HepG2 (cell line): Measurements from ENCODE around the gene MST1R. TPM values are rescaled to one million over a fixed set of nuclear protein-coding genes. Genes with fewer than 3 reads are reported as not detected.

Experiments used
- CBX5 ChIP-seq: sonication (generic); formaldehyde crosslinking; IDR thresholded peaks from 2 replicates; pipeline ENCODE4 v1.4.0; 2020; ENCODE audit warnings: missing genetic modification reagents, borderline replicate concordance
- ETV5 ChIP-seq: IDR thresholded peaks from 2 replicates; pipeline ENCODE4 v1.6.1; 2018; ENCODE audit warnings: missing biosample characterization, missing genetic modification reagents, inconsistent platforms, borderline replicate concordance
- HNF4G ChIP-seq, 2 experiments: sonication (generic) in 1 of 2; formaldehyde crosslinking in 1 of 2; IDR thresholded peaks; 2 replicates each; pipeline versions ENCODE4 v1.4.0 to v1.6.1; 2011 to 2020; ENCODE audit warnings: borderline replicate concordance in 2 of 2, low read depth in 2 of 2, mild to moderate bottlenecking in 2 of 2, low read length in 1 of 2, missing genetic modification reagents in 1 of 2, moderate library complexity in 1 of 2
- HNRNPH1 ChIP-seq: fragments of 200-400 bp; formaldehyde crosslinking; optimal IDR thresholded peaks from 2 replicates; pipeline ENCODE3; 2017; ENCODE audit warnings: mild to moderate bottlenecking, low read depth, low read length
- JUN ChIP-seq: sonication (generic); formaldehyde crosslinking; IDR thresholded peaks from 2 replicates; pipeline ENCODE4 v1.4.0; 2020; ENCODE audit warnings: mild to moderate bottlenecking, missing genetic modification reagents
- NFYC ChIP-seq: IDR thresholded peaks from 2 replicates; pipeline ENCODE4 v1.6.1; 2016; ENCODE audit warnings: missing genetic modification reagents, missing compliant biosample characterization
- NR1H2 ChIP-seq: sonication (generic); formaldehyde crosslinking; IDR thresholded peaks from 2 replicates; pipeline ENCODE4 v1.8.1; 2022; ENCODE audit warnings: low read depth, missing genetic modification reagents, borderline replicate concordance
- PHF20 ChIP-seq: sonication (generic); formaldehyde crosslinking; IDR thresholded peaks from 2 replicates; pipeline ENCODE4 v1.5.0; 2020; ENCODE audit warnings: mild to moderate bottlenecking, missing genetic modification reagents
- SAFB2 ChIP-seq: sonication (generic); formaldehyde crosslinking; IDR thresholded peaks from 2 replicates; pipeline ENCODE4 v1.5.1; 2020; ENCODE audit warnings: missing genetic modification reagents, low read depth, mild to moderate bottlenecking, borderline replicate concordance
- SUZ12 ChIP-seq: fragments of 150-350 bp; IDR thresholded peaks from 2 replicates; pipeline ENCODE4 v1.6.1; 2014; ENCODE audit warnings: low read depth, low read length
- TARDBP ChIP-seq: sonication (generic); formaldehyde crosslinking; IDR thresholded peaks from 2 replicates; pipeline ENCODE4 v1.8.0; 2022; ENCODE audit warnings: mild to moderate bottlenecking, missing genetic modification reagents
- ZNF550 ChIP-seq: sonication (generic); formaldehyde crosslinking; IDR thresholded peaks from 2 replicates; pipeline ENCODE4 v1.4.0; 2020; ENCODE audit warnings: mild to moderate bottlenecking, missing genetic modification reagents, borderline replicate concordance
- ZNF562 ChIP-seq: sonication (generic); formaldehyde crosslinking; IDR thresholded peaks from 2 replicates; pipeline ENCODE4 v1.8.0; 2022; ENCODE audit warnings: missing genetic modification reagents, borderline replicate concordance
- ZNF570 ChIP-seq: sonication (generic); formaldehyde crosslinking; IDR thresholded peaks from 2 replicates; pipeline ENCODE4 v1.4.0; 2020; ENCODE audit warnings: mild to moderate bottlenecking, missing genetic modification reagents, borderline replicate concordance
- ZNF616 ChIP-seq: sonication (generic); formaldehyde crosslinking; IDR thresholded peaks from 2 replicates; pipeline ENCODE4 v1.5.0; 2020; ENCODE audit warnings: low read depth, mild to moderate bottlenecking, missing genetic modification reagents
- ZNF672 ChIP-seq: sonication (generic); formaldehyde crosslinking; IDR thresholded peaks from 2 replicates; pipeline ENCODE4 v1.8.1; 2022; ENCODE audit warnings: missing genetic modification reagents
- ZNF720 ChIP-seq: sonication (generic); formaldehyde crosslinking; IDR thresholded peaks from 2 replicates; pipeline ENCODE4 v1.4.0; 2020; ENCODE audit warnings: missing genetic modification reagents
- polyA plus RNA-seq, 8 experiments: library from polyadenylated mRNA; depleted of rRNA in 3 of 8; stranded (reverse) in 7 of 8; unstranded in 1 of 8; fragments of >200 nt; fragmentation: Illumina TruSeq in 4 of 8; extraction: Trizol in 4 of 8; gene quantifications; 2 replicates each; pipeline versions ENCODE4 v1.2.1 to v1.2.3, GENCODE V29; 2011 to 2016; ENCODE audit warnings: low read depth in 4 of 8, missing spikeins in 1 of 8, mixed read lengths in 1 of 8; ENCODE audit not compliant: insufficient read depth in 1 of 8
- total RNA-seq, 5 experiments: library from RNA; depleted of rRNA; stranded (reverse); fragments of >200 nt; fragmentation: Illumina TruSeq; extraction: Trizol; gene quantifications; 2 replicates each; pipeline ENCODE4 v1.2.3, GENCODE V29; 2016; ENCODE audit warnings: low read depth in 1 of 5
- TF ChIP-seq, protein P1 (sequence below): sonication (generic); formaldehyde crosslinking; IDR thresholded peaks from 2 replicates; pipeline ENCODE4 v1.5.0; 2020; ENCODE audit warnings: missing genetic modification reagents, mild to moderate bottlenecking, borderline replicate concordance
- TF ChIP-seq, protein P2 (sequence below): sonication (generic); formaldehyde crosslinking; IDR thresholded peaks from 2 replicates; pipeline ENCODE4 v1.9.0; 2021; ENCODE audit warnings: mild to moderate bottlenecking, missing genetic modification reagents
- TF ChIP-seq, protein P3 (sequence below): sonication (generic); formaldehyde crosslinking; IDR thresholded peaks from 2 replicates; pipeline ENCODE4 v1.8.0; 2022; ENCODE audit warnings: mild to moderate bottlenecking, missing genetic modification reagents, moderate library complexity

The MST1R gene
- total and polyA plus RNA-seq, 2 of the 13 experiments (the other 11 are each of a cell fraction or from before 2014, with no cell fraction given), result 0.11 to 0.77 TPM

DNA sequence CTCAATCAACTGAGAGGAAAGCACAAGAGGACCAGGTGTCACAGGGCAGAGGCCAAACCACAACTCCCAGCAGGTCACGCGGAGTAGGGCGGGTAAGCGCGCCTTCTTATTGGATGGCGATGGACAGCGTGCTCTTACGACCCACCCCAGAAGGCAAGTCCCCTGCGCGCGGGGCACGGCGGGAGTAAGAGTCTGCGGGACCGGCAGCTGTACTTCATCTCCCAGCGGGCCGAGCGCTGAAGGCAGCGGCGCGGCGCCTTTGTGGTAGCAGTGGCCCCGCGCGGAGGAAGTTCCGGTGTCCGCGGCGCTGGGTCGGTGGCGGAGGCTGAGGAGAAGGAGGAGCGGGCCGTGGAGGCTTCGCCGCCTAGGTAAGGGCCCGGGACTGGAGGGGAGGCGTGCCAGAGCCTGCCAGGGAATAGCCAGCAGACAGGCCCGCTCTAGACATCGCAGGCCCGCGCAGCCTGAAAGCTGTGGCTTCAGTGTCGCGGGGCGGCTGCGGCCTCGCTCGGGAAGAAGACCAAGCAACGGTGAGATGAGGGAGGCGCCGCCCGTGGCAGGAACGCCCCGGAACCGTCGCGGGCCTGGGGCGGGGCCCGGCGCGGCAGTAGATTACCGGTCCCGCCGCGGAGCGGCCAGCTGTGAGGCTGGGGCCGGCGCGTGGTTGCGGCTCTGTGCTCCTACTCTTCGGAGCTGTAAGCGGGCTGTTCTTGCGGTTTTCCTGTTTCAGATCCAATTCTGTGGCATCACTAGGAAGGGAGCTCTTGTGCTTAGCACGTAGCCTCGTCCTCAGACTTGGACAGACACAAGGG lies 36.4 kb upstream of the MST1R start, which contains the start of gene RBM6 (continued):
- TF ChIP-seq ETV5 (peak; percentile 87), ZNF570 (CRISPR knock-in tag) (no peak), ZNF562 (CRISPR knock-in tag) (no peak), ZNF720 (CRISPR knock-in tag) (no peak), NFYC (CRISPR knock-in tag) (peak; percentile 96), JUN (CRISPR knock-in tag) (no peak), CBX5 (CRISPR knock-in tag) (0 out of 2 replicates have a peak, but pooled peaks have one; percentile 37), ZNF550 (no peak), SUZ12 (peak; percentile 62), HNF4G (IDR thresholded peaks at IDR 0.05; ENCODE audit: borderline replicate concordance, low read depth, low read length) (no peak), HNF4G (CRISPR knock-in tag; IDR thresholded peaks at IDR 0.05; ENCODE audit: borderline replicate concordance, low read depth) (no peak), SAFB2 (CRISPR knock-in tag) (peak; percentile 75; the same call in 1 of the 2 replicates), NR1H2 (no peak), HNRNPH1 (no peak), ZNF672 (CRISPR knock-in tag) (no peak), ZNF616 (CRISPR knock-in tag) (0 out of 2 replicates have a peak, but pooled peaks have one; percentile 47), PHF20 (CRISPR knock-in tag) (peak; percentile 85), TARDBP (peak; percentile 82)
- TF ChIP-seq, protein P1, sequence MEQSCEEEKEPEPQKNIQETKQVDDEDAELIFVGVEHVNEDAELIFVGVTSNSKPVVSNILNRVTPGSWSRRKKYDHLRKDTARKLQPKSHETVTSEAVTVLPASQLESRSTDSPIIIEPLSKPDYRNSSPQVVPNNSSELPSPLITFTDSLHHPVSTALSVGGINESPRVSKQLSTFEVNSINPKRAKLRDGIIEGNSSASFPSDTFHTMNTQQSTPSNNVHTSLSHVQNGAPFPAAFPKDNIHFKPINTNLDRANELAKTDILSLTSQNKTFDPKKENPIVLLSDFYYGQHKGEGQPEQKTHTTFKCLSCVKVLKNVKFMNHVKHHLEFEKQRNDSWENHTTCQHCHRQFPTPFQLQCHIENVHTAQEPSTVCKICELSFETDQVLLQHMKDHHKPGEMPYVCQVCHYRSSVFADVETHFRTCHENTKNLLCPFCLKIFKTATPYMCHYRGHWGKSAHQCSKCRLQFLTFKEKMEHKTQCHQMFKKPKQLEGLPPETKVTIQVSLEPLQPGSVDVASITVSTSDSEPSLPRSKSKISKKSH (CRISPR knock-in tag), result peak; percentile 22; the same call in 1 of the 2 replicates
- TF ChIP-seq, protein P2, sequence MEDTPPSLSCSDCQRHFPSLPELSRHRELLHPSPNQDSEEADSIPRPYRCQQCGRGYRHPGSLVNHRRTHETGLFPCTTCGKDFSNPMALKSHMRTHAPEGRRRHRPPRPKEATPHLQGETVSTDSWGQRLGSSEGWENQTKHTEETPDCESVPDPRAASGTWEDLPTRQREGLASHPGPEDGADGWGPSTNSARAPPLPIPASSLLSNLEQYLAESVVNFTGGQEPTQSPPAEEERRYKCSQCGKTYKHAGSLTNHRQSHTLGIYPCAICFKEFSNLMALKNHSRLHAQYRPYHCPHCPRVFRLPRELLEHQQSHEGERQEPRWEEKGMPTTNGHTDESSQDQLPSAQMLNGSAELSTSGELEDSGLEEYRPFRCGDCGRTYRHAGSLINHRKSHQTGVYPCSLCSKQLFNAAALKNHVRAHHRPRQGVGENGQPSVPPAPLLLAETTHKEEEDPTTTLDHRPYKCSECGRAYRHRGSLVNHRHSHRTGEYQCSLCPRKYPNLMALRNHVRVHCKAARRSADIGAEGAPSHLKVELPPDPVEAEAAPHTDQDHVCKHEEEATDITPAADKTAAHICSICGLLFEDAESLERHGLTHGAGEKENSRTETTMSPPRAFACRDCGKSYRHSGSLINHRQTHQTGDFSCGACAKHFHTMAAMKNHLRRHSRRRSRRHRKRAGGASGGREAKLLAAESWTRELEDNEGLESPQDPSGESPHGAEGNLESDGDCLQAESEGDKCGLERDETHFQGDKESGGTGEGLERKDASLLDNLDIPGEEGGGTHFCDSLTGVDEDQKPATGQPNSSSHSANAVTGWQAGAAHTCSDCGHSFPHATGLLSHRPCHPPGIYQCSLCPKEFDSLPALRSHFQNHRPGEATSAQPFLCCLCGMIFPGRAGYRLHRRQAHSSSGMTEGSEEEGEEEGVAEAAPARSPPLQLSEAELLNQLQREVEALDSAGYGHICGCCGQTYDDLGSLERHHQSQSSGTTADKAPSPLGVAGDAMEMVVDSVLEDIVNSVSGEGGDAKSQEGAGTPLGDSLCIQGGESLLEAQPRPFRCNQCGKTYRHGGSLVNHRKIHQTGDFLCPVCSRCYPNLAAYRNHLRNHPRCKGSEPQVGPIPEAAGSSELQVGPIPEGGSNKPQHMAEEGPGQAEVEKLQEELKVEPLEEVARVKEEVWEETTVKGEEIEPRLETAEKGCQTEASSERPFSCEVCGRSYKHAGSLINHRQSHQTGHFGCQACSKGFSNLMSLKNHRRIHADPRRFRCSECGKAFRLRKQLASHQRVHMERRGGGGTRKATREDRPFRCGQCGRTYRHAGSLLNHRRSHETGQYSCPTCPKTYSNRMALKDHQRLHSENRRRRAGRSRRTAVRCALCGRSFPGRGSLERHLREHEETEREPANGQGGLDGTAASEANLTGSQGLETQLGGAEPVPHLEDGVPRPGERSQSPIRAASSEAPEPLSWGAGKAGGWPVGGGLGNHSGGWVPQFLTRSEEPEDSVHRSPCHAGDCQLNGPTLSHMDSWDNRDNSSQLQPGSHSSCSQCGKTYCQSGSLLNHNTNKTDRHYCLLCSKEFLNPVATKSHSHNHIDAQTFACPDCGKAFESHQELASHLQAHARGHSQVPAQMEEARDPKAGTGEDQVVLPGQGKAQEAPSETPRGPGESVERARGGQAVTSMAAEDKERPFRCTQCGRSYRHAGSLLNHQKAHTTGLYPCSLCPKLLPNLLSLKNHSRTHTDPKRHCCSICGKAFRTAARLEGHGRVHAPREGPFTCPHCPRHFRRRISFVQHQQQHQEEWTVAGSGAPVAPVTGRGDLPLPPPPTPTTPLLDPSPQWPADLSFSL (CRISPR knock-in tag), result no peak
- TF ChIP-seq, protein P3, sequence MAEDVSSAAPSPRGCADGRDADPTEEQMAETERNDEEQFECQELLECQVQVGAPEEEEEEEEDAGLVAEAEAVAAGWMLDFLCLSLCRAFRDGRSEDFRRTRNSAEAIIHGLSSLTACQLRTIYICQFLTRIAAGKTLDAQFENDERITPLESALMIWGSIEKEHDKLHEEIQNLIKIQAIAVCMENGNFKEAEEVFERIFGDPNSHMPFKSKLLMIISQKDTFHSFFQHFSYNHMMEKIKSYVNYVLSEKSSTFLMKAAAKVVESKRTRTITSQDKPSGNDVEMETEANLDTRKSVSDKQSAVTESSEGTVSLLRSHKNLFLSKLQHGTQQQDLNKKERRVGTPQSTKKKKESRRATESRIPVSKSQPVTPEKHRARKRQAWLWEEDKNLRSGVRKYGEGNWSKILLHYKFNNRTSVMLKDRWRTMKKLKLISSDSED (CRISPR knock-in tag), result no peak
